Psoas muscle (tissue), 8 donors: ENCODE measurements around the gene CCR2. TPM values are rescaled to one million over a fixed set of nuclear protein-coding genes. Genes with fewer than 3 reads are reported as not detected.

Source experiments
- ATAC-seq, 4 donors: fragments of 200-7000 bp; cut with Tn5 transposase; one replicate each; pipeline ENCODE4 v1.9.1; 2020; ENCODE audit warnings: moderate library complexity in 3 of 4, mild to moderate bottlenecking in 2 of 4
- DNase-seq, 2 donors: peaks; one replicate each; pipeline ENCODE4 v3.0.0-alpha.2; 2020
- H3K27ac ChIP-seq: fragments of 200-600 bp; one replicate; pipeline ENCODE4 v1.8.0; 2022
- H3K27me3 ChIP-seq, 3 donors: fragments of 200-600 bp in 1 of 3; one replicate each; pipeline versions ENCODE4 v1.6.1 to v1.8.0; 2013 to 2022; ENCODE audit warnings: low read length in 2 of 3, mild to moderate bottlenecking in 2 of 3, moderate library complexity in 1 of 3; ENCODE audit not compliant: insufficient read depth in 3 of 3
- H3K36me3 ChIP-seq, 2 donors: fragments of 200-600 bp in 1 of 2; one replicate each; pipeline versions ENCODE4 v1.6.1 to v1.8.0; 2013 to 2022; ENCODE audit warnings: low read depth in 1 of 2, mild to moderate bottlenecking in 1 of 2, moderate library complexity in 1 of 2; ENCODE audit not compliant: insufficient read depth in 1 of 2
- H3K4me1 ChIP-seq: fragments of 200-600 bp; one replicate; pipeline ENCODE4 v1.8.0; 2022
- H3K4me3 ChIP-seq: fragments of 200-600 bp; one replicate; pipeline ENCODE4 v1.8.0; 2022; ENCODE audit warnings: mild to moderate bottlenecking
- H3K9me3 ChIP-seq: fragments of 200-600 bp; one replicate; pipeline ENCODE4 v1.8.0; 2022
- CTCF ChIP-seq: fragments of 200-600 bp; IDR thresholded peaks from one replicate; pipeline ENCODE4 v1.8.0; 2022; ENCODE audit warnings: antibody characterized with exemption
- WGBS, 3 donors: extraction: QIAGEN DNeasy Blood & Tissue Kit; methylation state at CpG; one replicate each; pipeline versions ENCODE4 v1.1.6 to v1.1.7; 2013; 5-methylcytosine and 5-hydroxymethylcytosine counted together
- intact Hi-C, 2 donors: fragments of 100-400 bp; cut with DNase I; formaldehyde crosslinking; loops; one replicate each; pipeline versions ENCODE4 v1.11.0 to v1.14.2; 2022
- polyA plus RNA-seq, 3 donors: library from polyadenylated mRNA; stranded (reverse); fragments of 200-250 nt; gene quantifications; one replicate each; pipeline ENCODE4 v1.2.3, GENCODE V29; 2013
- total RNA-seq, 4 donors: library from RNA; stranded (reverse); fragmentation: NEBNext Ultra II Directional in 2 of 4; extraction: Animal tissue kit (Norgen Biotek cat#: 25700) in 2 of 4; gene quantifications; one replicate each; pipeline versions ENCODE4 v1.2.1 to v1.2.4, GENCODE V29; 2021 to 2023
- donor health status: healthy with polysubstance abuse.
- donor health status: DM: no; HTN: no; CAD: no; lungs with moderate emphysema.
- donor health status: Bipolar disorder and iron deficiency.
- donor health status: healthy.
- donor health status: DM: yes; HTN: yes; CAD: no.
- donor health status: DM: no; HTN: no; CAD: no.
- donor health status: DM: no; HTN: no; CAD: no.
- donor health status: DM: yes; HTN: yes; CAD: no.

Gene CCR2
- total and polyA plus RNA-seq, 7 donors, result 0.10 to 1.0 (median 0.34) TPM

GRCh38 chr3:46406788-46407611 lies 53.1 kb downstream of the CCR2 start, which contains the start of the genes CCR5AS and CCRL2:
CCR5AS (minus strand) TSS chr3:46407066.
CCRL2 (plus strand) TSS chr3:46407259; CDS start chr3:46408080, 821 bp downstream.
- DNase-seq (peak; percentile 37 to 68), ATAC-seq (peak; percentile 54 to 77 (median 62))
- peak within 1 kb of the TSS; percentile 52 for H3K4me3 ChIP-seq
- 51 to 54% (median 51%) methylated on average over 20 of the region's 20 CpGs for WGBS, 3 donors
- H3K36me3 ChIP-seq, result no peaks in the 10 kb centered on the region
- peak within 1 kb of the TSS; percentile 73 for H3K27ac ChIP-seq
- H3K4me1 ChIP-seq, result peaks cover 17% of the 10 kb centered on the region
- no peak for TF ChIP-seq CTCF
- intact Hi-C loops, result no loop called here
- no peaks in the 10 kb centered on the region for H3K27me3 ChIP-seq
- no peaks in the 10 kb centered on the region for H3K9me3 ChIP-seq

- peak overlapping the region; percentile 73 for H3K27ac ChIP-seq
- peaks cover 22% of the 10 kb centered on the region for H3K4me1 ChIP-seq
- DNase-seq (peak; percentile 65 to 89), ATAC-seq (peak; percentile 97 to 98 (median 98))
- no peaks in the 10 kb centered on the region for H3K36me3 ChIP-seq
- H3K27me3 ChIP-seq, result no peaks in the 10 kb centered on the region
- WGBS, 3 donors, result 17 to 25% (median 18%) methylated on average over 7 of the region's 7 CpGs
- no peak for TF ChIP-seq CTCF
- peak overlapping the region; percentile 52 for H3K4me3 ChIP-seq
- intact Hi-C loops, result no loop called here
- H3K9me3 ChIP-seq, result no peaks in the 10 kb centered on the region
Measured at GRCh38 chr3:46407970-46408369, 54.1 kb downstream of the CCR2 start.

GRCh38 chr3:46408853-46409252 lies 54.9 kb downstream of the CCR2 start:
- no peak overlapping the region for H3K4me3 ChIP-seq
- no peaks in the 10 kb centered on the region for H3K9me3 ChIP-seq
- H3K27ac ChIP-seq, result peak overlapping the region; percentile 73
- intact Hi-C loops, result no loop called here
- DNase-seq, result no peak
- no peak for TF ChIP-seq CTCF
- H3K27me3 ChIP-seq, result no peaks in the 10 kb centered on the region
- H3K36me3 ChIP-seq, result no peaks in the 10 kb centered on the region
- 69 to 80% (median 79%) methylated on average over 7 of the region's 7 CpGs for WGBS, 3 donors
- peaks cover 27% of the 10 kb centered on the region for H3K4me1 ChIP-seq
- ATAC-seq, result no peak

- WGBS, 3 donors, result 55 to 75% (median 59%) methylated on average over 9 of the region's 9 CpGs
- Histone ChIP-seq H3K36me3 (no peaks in the 10 kb centered on the region), H3K4me1 (peaks cover 27% of the 10 kb centered on the region), H3K4me3 (no peak overlapping the region), H3K9me3 (no peaks in the 10 kb centered on the region), H3K27ac (peak overlapping the region; percentile 24), H3K27me3 (no peaks in the 10 kb centered on the region)
- no peak for TF ChIP-seq CTCF
- DNase-seq (no peak), ATAC-seq (no peak)
- intact Hi-C loops, result no loop called here
Measured at GRCh38 chr3:46409739-46410489, 56.0 kb downstream of the CCR2 start.

Other genes starting within 250 kb of the CCR2 start
- gene CCR1, start 145.8 kb upstream of the CCR2 start, total RNA-seq, result 1 to 10 TPM; 1.0 to 4.0 (median 1.8) TPM
- gene CCR1, start 145.8 kb upstream of the CCR2 start, polyA plus RNA-seq, result under 1 TPM; 0.47 to 0.81 (median 0.49) TPM
- gene CCR3, start 111.7 kb upstream of the CCR2 start, total RNA-seq, result under 1 TPM in 3 of 4 donors, not detected in 1; 0.48 to 0.62 (median 0.49) TPM
- gene CCR3, start 111.7 kb upstream of the CCR2 start, polyA plus RNA-seq, result under 1 TPM; 0.10 to 0.41 (median 0.14) TPM
- gene CCR5, start 16.8 kb downstream of the CCR2 start, total RNA-seq, result 1 to 10 TPM in 1 of 4 donors, under 1 TPM in 3; 0.19 to 1.1 (median 0.52) TPM
- under 1 TPM; 0.08 to 0.21 (median 0.14) TPM for gene CCR5, start 16.8 kb downstream of the CCR2 start, polyA plus RNA-seq
- gene CCRL2, start 53.1 kb downstream of the CCR2 start, total RNA-seq, result 1 to 10 TPM; 1.0 to 1.8 (median 1.7) TPM
- gene CCRL2, start 53.1 kb downstream of the CCR2 start, polyA plus RNA-seq, result 1 to 10 TPM in 1 of 3 donors, under 1 TPM in 2; 0.55 to 1.1 (median 0.70) TPM
- gene LTF, start 110.8 kb downstream of the CCR2 start, total RNA-seq, result 1 to 10 TPM; 2.0 to 3.8 (median 3.2) TPM
- 1 to 10 TPM in 1 of 3 donors, under 1 TPM in 2; 0.73 to 1.9 (median 0.94) TPM for gene LTF, start 110.8 kb downstream of the CCR2 start, polyA plus RNA-seq
- not detected for gene RTP3, start 143.9 kb downstream of the CCR2 start, total RNA-seq
- under 1 TPM in 1 of 3 donors, not detected in 2; 0.01 TPM for gene RTP3, start 143.9 kb downstream of the CCR2 start, polyA plus RNA-seq
- gene LRRC2, start 212.2 kb downstream of the CCR2 start, total RNA-seq, result 100 to 1,000 TPM in 1 of 4 donors, 10 to 100 TPM in 3; 65.1 to 160 (median 95.6) TPM
- gene LRRC2, start 212.2 kb downstream of the CCR2 start, polyA plus RNA-seq, result 10 to 100 TPM in 2 of 3 donors, 1 to 10 TPM in 1; 8.3 to 60.3 (median 57.9) TPM